Measurements from ENCODE around the gene SOAT2. TPM values are rescaled to one million over a fixed set of nuclear protein-coding genes. Genes with fewer than 3 reads are reported as not detected.
A peak's percentile ranks its signal among the peaks of the same experiment; 100 is the strongest.

SOAT2 gene
- total RNA-seq, 2 donors from 2014 or later, result 0.12 TPM; not detected in 1

GRCh38 chr12:53056901-53057300, 46.4 kb upstream of the SOAT2 start:
- H3K27me3 ChIP-seq, result no peaks in the 10 kb centered on the region
- H3K4me1 ChIP-seq, result peaks cover 27% of the 10 kb centered on the region
- H3K9ac ChIP-seq (ENCODE audit: low read depth in 2 of 2, low read length in 2 of 2), result no peak overlapping the region
- no peaks in the 10 kb centered on the region for H3K36me3 ChIP-seq
- H3K27ac ChIP-seq, result no peak overlapping the region
- no peaks in the 10 kb centered on the region for H3K9me3 ChIP-seq
- TF ChIP-seq CTCF (IDR thresholded peaks at IDR 0.05), result no peak
- H3K4me3 ChIP-seq, result no peak overlapping the region
- intact Hi-C loops (cut with DNase I), result no loop called here
- DNase-seq, result no peak

- TF ChIP-seq CTCF (IDR thresholded peaks at IDR 0.05), result no peak
- H3K36me3 ChIP-seq, result no peaks in the 10 kb centered on the region
- no peak overlapping the region for H3K9ac ChIP-seq (ENCODE audit: low read depth in 2 of 2, low read length in 2 of 2)
- H3K9me3 ChIP-seq, result no peaks in the 10 kb centered on the region
- intact Hi-C loops (cut with DNase I), result no loop called here
- H3K4me1 ChIP-seq, result peaks cover 20% of the 10 kb centered on the region
- no peak overlapping the region for H3K27ac ChIP-seq
- H3K27me3 ChIP-seq, result no peaks in the 10 kb centered on the region
- no peak for DNase-seq
- H3K4me3 ChIP-seq, result no peak overlapping the region
Observed at GRCh38 chr12:53057816-53058500, 45.3 kb upstream of the SOAT2 start.

GRCh38 chr12:53058674-53059433, 44.4 kb upstream of the SOAT2 start:
- intact Hi-C loops (cut with DNase I), result no loop called here
- no peak for DNase-seq
- H3K4me3 ChIP-seq, result no peak overlapping the region
- peaks cover 12% of the 10 kb centered on the region for H3K4me1 ChIP-seq
- H3K36me3 ChIP-seq, result no peaks in the 10 kb centered on the region
- no peak overlapping the region for H3K27ac ChIP-seq
- H3K27me3 ChIP-seq, result no peaks in the 10 kb centered on the region
- no peak for TF ChIP-seq CTCF (IDR thresholded peaks at IDR 0.05)
- H3K9me3 ChIP-seq, result no peaks in the 10 kb centered on the region
- no peak overlapping the region for H3K9ac ChIP-seq (ENCODE audit: low read depth in 2 of 2, low read length in 2 of 2)

GRCh38 chr12:53059434-53060063, 43.7 kb upstream of the SOAT2 start:
- Histone ChIP-seq H3K27me3 (no peaks in the 10 kb centered on the region), H3K9me3 (no peaks in the 10 kb centered on the region), H3K4me1 (peaks cover 12% of the 10 kb centered on the region), H3K9ac (ENCODE audit: low read depth in 2 of 2, low read length in 2 of 2) (no peak overlapping the region), H3K36me3 (no peaks in the 10 kb centered on the region), H3K4me3 (no peak overlapping the region), H3K27ac (no peak overlapping the region)
- no peak for TF ChIP-seq CTCF (IDR thresholded peaks at IDR 0.05)
- intact Hi-C loops (cut with DNase I), result no loop called here
- no peak for DNase-seq

GRCh38 chr12:53060064-53060720, 43.1 kb upstream of the SOAT2 start:
- Histone ChIP-seq H3K27ac (no peak overlapping the region), H3K4me3 (no peak overlapping the region)
- intact Hi-C loops (cut with DNase I), result no loop called here

More at GRCh38 chr12:53060064-53060720, 43.1 kb upstream of the SOAT2 start:
- H3K27me3 ChIP-seq, result no peaks in the 10 kb centered on the region
- no peak for TF ChIP-seq CTCF (IDR thresholded peaks at IDR 0.05)
- no peaks in the 10 kb centered on the region for H3K36me3 ChIP-seq
- H3K9ac ChIP-seq (ENCODE audit: low read depth in 2 of 2, low read length in 2 of 2), result peak overlapping the region in 1 of 2 donors; percentile 14
- no peak for DNase-seq
- peaks cover 12% of the 10 kb centered on the region for H3K4me1 ChIP-seq
- no peaks in the 10 kb centered on the region for H3K9me3 ChIP-seq
